Measurements from ENCODE around the gene RGSL1.

RGSL1 gene

DNA sequence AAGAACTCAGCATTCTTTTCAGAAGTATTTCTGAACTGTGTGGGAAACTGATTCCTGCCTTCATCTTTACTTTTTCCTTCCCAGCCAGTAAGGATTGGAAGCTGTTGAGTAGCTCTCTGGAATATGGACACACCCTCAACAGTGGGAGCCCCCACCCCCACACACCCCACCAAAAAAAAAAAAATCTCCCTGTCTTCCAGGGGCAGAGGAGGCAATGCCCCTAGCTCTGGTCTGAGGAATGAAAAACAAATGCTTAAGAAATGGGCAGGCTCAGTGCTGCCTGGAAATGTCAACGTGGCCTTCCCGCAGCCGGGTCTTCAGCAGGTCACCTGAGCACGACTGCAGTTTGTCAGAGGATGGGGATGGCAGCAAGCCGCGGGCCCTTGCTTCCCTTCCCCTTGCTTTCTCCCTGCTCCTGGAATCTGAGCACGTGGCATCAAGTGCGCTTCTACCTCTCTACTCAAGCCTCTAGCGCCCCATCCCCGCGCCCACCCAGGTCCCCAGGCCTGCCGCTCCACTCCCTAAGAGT is 153.8 kb downstream of the RGSL1 start:
- DNase-seq (no peak), ATAC-seq (ENCODE audit: insufficient read depth, low read depth) (no peak; the same call in 2 of the 3 replicates)
- Histone ChIP-seq H3K4me2 (ENCODE audit: insufficient read depth, low read length) (peak overlapping the region; percentile 76), H3K79me2 (ENCODE audit: insufficient read depth, low read length) (peaks cover 30% of the 10 kb centered on the region), H3K9ac (ENCODE audit: low read depth, low read length) (peak overlapping the region; percentile 56), H3K4me3 (ENCODE audit: low read depth in 1 of 2, low read length in 2 of 2) (peak overlapping the region; percentile 20 to 66; a peak in 3 of 4 replicates), H3K36me3 (ENCODE audit: insufficient read depth, low read length) (peaks cover 41% of the 10 kb centered on the region), H2AFZ (ENCODE audit: low read depth, low read length) (peak overlapping the region; percentile 55; the same call in 1 of the 2 replicates), H3K4me1 (ENCODE audit: insufficient read depth, low read length) (peaks cover 58% of the 10 kb centered on the region), H3K9me3 (ENCODE audit: insufficient read depth, low read length, severe bottlenecking) (no peaks in the 10 kb centered on the region), H3K27me3 (ENCODE audit: insufficient read depth, low read length, poor library complexity) (no peaks in the 10 kb centered on the region), H4K20me1 (ENCODE audit: insufficient read depth, low read length) (peaks cover 34% of the 10 kb centered on the region; the same call in 1 of the 2 replicates), H3K27ac (ENCODE audit: low read length) (peak overlapping the region; percentile 74)
- TF ChIP-seq, protein P1, sequence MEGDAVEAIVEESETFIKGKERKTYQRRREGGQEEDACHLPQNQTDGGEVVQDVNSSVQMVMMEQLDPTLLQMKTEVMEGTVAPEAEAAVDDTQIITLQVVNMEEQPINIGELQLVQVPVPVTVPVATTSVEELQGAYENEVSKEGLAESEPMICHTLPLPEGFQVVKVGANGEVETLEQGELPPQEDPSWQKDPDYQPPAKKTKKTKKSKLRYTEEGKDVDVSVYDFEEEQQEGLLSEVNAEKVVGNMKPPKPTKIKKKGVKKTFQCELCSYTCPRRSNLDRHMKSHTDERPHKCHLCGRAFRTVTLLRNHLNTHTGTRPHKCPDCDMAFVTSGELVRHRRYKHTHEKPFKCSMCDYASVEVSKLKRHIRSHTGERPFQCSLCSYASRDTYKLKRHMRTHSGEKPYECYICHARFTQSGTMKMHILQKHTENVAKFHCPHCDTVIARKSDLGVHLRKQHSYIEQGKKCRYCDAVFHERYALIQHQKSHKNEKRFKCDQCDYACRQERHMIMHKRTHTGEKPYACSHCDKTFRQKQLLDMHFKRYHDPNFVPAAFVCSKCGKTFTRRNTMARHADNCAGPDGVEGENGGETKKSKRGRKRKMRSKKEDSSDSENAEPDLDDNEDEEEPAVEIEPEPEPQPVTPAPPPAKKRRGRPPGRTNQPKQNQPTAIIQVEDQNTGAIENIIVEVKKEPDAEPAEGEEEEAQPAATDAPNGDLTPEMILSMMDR (IDR thresholded peaks at IDR 0.05; ENCODE audit: borderline replicate concordance, extremely low read depth, low read length, poor library complexity, severe bottlenecking): no peak
- no peak for TF ChIP-seq EZH2 (IDR thresholded peaks at IDR 0.05; ENCODE audit: borderline replicate concordance, low read depth, low read length, severe bottlenecking)

DNA sequence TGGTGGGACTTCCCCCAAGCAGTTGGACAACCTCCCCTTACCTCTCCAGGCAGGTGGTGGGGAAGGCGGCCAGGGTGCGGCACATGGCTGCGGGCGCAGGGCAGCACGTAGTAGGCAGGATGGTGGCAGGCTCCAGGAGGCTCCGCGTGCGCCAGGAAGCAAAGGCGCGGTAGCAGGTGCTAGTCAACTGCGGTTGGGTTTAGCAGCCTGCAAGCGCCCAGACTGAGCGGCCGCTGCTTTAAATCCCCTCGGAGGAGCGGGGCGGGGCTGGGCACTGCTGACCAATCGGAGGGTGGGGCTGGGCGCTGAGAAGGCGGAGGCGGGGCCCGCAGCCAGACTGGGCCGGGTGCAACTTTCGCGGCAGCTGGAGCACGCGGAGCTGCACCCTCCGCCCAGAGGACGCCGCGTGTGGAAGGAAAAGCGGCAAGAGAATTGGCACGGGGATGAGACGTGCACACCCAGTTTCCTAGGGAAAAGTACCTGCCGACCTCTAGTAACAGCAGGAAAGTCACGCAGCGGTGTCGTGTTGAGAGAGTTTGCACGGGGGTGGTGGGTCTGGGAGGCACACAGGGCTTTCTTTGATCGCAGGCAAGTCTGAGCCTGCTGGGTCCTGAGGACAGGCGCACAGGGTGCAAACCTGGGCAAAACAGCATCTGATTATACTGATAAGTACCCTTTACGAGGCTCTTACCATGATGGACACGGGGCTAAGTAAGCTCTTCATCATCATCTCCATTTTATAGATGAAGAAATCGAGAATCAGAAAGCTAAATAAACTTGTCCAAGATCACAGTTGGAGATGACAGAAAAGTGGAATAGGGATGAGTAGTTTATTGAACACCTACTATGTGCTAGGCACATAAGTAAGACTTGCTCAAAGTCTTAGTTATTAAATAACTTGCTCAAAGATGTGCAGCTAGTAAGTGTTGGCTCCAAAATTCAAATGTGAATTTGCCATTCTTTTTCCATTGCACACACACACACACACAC is 154.5 kb downstream of the RGSL1 start, which contains the start of gene RGS16:
Gene RGS16, minus strand, starts transcription at position 215 of the 990 bp plus-strand sequence. Its CDS starts 130 bp downstream, at position 85.
- peak within 1 kb of the TSS; percentile 76 for H3K4me2 ChIP-seq (ENCODE audit: insufficient read depth, low read length)
- H3K4me3 ChIP-seq (ENCODE audit: low read depth in 1 of 2, low read length in 2 of 2): peak within 1 kb of the TSS; percentile 20 to 66; a peak in 3 of 4 replicates
- H3K9me3 ChIP-seq (ENCODE audit: insufficient read depth, low read length, severe bottlenecking): no peaks in the 10 kb centered on the region
- H3K4me1 ChIP-seq (ENCODE audit: insufficient read depth, low read length): peaks cover 58% of the 10 kb centered on the region
- peak within 1 kb of the TSS; percentile 75 for H3K27ac ChIP-seq (ENCODE audit: low read length)
- H2AFZ ChIP-seq (ENCODE audit: low read depth, low read length): peak within 1 kb of the TSS; percentile 73
- peaks cover 33% of the 10 kb centered on the region; the same call in 1 of the 2 replicates for H4K20me1 ChIP-seq (ENCODE audit: insufficient read depth, low read length)
- DNase-seq (peak; percentile 97), ATAC-seq (ENCODE audit: insufficient read depth, low read depth) (peak; percentile 89)
- no peaks in the 10 kb centered on the region for H3K27me3 ChIP-seq (ENCODE audit: insufficient read depth, low read length, poor library complexity)
- H3K9ac ChIP-seq (ENCODE audit: low read depth, low read length): peak within 1 kb of the TSS; percentile 56
- peaks cover 30% of the 10 kb centered on the region for H3K79me2 ChIP-seq (ENCODE audit: insufficient read depth, low read length)
- TF ChIP-seq, protein P1 (IDR thresholded peaks at IDR 0.05; ENCODE audit: borderline replicate concordance, extremely low read depth, low read length, poor library complexity, severe bottlenecking): no peak
- TF ChIP-seq EZH2 (IDR thresholded peaks at IDR 0.05; ENCODE audit: borderline replicate concordance, low read depth, low read length, severe bottlenecking): no peak
- H3K36me3 ChIP-seq (ENCODE audit: insufficient read depth, low read length): peaks cover 34% of the 10 kb centered on the region

- no peaks in the 10 kb centered on the region for H3K27me3 ChIP-seq (ENCODE audit: insufficient read depth, low read length, poor library complexity)
- peaks cover 16% of the 10 kb centered on the region for H3K79me2 ChIP-seq (ENCODE audit: insufficient read depth, low read length)
- no peak overlapping the region for H3K9ac ChIP-seq (ENCODE audit: low read depth, low read length)
- no peak overlapping the region for H2AFZ ChIP-seq (ENCODE audit: low read depth, low read length)
- no peak for TF ChIP-seq EZH2 (IDR thresholded peaks at IDR 0.05; ENCODE audit: borderline replicate concordance, low read depth, low read length, severe bottlenecking)
- TF ChIP-seq, protein P1 (IDR thresholded peaks at IDR 0.05; ENCODE audit: borderline replicate concordance, extremely low read depth, low read length, poor library complexity, severe bottlenecking): no peak
- H4K20me1 ChIP-seq (ENCODE audit: insufficient read depth, low read length): peaks cover 11% of the 10 kb centered on the region
- no peaks in the 10 kb centered on the region for H3K9me3 ChIP-seq (ENCODE audit: insufficient read depth, low read length, severe bottlenecking)
- no peak overlapping the region for H3K4me2 ChIP-seq (ENCODE audit: insufficient read depth, low read length)
- H3K36me3 ChIP-seq (ENCODE audit: insufficient read depth, low read length): peaks cover 7% of the 10 kb centered on the region; the same call in 1 of the 2 replicates
- H3K4me1 ChIP-seq (ENCODE audit: insufficient read depth, low read length): peaks cover 55% of the 10 kb centered on the region
- H3K27ac ChIP-seq (ENCODE audit: low read length): no peak overlapping the region
- DNase-seq (no peak), ATAC-seq (ENCODE audit: insufficient read depth, low read depth) (no peak)
- no peak overlapping the region for H3K4me3 ChIP-seq (ENCODE audit: low read depth in 1 of 2, low read length in 2 of 2)
These were observed 157.6 kb downstream of the RGSL1 start for GRCh38 chr1:182607566-182607965.

Measured in DND-41 (cell line).